Fibroblast of skin of abdomen (primary cell): ENCODE results near the gene SMLR1.

Source experiments
- DNase-seq: peaks from one replicate; pipeline ENCODE4 v3.0.0-alpha.2; 2013

Gene SMLR1

GRCh38 chr6:130852844-130853554 lies 25.8 kb downstream of the SMLR1 start:
- peak; percentile 49 for DNase-seq

DNA sequence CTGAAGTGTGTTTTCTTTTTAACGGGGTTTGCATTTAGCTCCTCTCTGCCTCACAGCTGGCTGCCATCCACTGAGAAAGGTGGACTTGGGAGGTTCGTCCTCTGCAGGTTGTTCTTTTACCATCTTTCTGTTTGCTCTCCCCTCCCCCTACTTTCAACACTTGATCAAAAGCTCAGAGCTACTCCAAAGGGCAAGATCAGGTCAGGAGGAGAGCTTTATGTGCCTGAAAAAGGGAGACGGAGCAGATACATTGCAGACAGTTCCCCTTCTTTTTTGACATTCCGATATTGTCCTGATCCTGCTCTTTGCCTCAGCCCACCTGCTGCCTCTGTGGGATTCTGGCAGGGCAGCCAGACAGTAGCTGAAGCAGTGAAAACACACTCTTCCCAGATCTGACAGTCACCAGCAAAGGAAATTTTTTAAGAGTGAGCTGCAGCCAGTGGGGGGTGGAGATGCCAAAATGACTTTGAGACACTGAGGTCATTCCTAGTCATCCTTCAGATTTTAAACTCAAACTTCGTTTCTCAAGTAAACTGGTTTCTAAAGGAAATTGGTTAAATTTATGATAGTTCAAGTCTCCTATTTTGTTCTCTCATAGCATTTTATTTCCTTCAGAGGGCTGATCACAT lies 26.5 kb downstream of the SMLR1 start:
- peak; percentile 72 for DNase-seq

GRCh38 chr6:130858054-130858453 lies 30.8 kb downstream of the SMLR1 start:
- no peak for DNase-seq

DNA sequence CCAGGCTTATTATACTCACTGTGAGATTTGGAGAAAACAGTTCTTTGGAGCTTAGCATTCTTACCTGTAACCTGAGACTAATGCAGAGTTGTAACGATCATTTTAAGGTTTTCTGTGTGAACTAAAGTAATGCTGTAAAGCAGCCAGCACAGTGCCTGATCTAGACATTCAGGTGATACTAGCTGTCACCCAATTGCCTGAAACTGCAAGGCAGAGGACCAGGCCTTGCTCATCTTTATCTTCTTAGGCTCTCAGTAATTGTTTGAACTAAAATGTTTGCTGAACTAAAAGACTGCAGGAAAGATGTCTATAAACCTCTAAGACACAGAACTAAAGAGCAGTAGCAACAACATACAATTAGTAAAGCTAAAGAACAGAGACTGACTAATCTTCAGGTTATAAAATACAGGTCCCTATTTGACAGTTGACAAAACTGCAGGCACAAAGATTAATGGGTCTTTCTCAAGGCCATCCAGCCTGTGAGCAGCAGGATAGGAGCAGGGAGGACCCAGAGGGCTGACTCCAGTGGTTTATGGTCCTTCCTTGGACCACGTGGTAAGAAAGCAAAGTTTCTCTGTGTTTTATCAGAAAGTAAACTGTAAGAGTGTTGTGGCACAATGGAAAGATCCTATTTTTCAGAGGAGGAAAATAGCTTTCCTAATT lies 31.4 kb downstream of the SMLR1 start:
- DNase-seq: no peak

DNA sequence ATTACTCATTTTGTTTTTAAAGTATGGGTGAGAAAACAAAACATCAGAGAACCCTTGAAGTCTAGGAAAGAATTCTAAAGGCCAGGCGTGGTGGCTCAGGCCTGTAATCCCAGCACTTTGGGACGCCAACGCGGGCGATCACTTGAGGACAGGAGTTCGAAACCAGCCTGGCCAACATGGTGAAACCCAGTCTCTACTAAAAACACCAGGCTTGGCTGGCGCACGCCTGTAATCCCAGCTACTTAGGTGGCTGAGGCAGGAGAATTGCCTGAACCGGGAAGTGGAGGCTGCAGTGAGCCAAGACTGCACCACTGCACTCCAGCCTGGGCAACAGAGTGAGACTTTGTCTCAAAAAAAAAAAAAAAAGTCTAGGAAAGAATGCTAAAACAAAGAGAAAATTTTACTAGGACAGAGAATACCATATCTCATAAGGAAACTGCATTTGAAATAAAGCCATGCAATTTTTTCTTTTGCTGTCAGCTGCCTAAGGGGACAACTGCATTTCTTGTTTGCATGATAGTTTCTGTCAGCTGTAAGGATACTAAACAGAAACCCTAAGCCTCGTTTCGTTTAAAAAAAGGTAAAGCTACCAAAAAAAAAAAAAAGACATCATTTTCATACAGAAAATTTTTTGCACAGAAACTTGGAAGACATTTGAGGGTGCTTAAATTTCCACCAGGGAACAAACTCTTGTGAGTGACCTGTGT lies 32.1 kb downstream of the SMLR1 start:
- DNase-seq: no peak

DNA sequence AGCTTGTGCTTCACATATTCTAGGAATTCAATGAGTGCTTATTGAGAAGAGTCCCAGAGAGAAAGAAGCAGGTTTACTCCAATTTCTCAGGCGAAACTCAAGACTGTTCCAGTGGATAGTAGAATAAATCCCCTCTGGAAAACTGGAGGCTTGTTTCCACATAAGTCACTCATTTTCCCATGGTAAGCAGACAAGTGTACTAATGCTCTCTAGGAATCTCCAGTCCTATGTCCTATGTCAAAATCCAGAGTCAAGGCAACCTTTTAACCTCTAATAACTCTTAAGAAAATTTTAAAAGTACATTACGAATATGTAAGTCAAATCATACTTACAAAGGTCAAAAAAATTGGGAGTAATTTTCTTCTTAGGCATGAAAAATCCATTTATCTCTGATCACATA lies 35.2 kb downstream of the SMLR1 start:
- DNase-seq: no peak

DNA sequence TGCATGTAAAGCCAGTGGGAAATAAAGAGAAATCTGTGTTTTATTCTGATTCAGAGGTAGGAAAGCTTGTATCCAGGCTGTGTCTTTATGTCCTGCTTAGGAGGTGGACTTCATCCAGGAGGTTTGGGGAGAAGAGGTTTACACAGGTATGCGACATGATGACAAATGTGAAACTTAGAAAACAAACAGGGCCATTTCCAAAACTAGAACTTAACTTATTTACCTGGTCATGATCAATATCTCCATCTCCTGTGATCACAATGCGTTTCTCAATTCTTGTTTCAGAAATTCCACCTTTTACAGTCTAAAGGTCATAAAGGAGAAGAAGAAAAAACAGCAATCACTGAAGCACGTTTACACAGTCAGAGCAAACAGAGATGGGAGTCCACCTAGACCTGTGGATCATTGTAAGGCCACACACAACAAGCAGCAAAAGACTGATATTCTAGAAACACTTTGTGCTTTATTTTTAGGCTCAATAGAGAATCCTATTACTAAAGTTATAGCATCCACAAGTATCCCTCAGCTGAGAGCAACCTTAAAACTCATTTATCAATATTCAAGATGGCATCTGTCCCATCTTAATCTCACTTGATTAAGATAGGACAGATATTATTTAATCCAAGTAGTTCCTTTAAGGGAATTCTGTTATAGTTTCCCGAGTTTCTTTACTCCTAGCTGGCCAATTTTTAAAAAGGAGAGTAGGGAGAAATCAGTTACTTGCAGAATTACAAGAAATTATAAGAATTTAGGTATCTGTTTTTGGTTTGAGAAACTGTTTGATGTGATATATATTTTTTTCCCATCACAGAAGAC lies 36.4 kb downstream of the SMLR1 start:
- DNase-seq: no peak

DNA sequence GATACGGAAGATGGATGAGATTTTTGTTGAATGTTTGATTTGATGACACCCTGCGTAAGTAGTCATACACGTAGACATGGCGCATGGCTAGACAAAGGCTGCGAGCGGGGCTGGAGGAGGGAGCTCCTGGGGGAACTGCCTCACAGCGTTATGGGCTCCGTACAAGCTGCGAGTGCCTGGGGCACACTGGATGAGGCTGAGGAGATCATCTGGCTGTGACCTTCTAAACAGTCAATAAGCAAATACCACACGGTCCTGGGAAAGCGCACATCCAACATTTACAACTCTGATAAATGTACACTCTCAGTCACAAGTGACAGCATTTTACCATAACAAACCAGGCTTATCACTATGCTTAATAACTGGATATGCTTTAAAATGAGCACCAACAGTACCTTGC lies 37.1 kb downstream of the SMLR1 start:
- no peak for DNase-seq

DNA sequence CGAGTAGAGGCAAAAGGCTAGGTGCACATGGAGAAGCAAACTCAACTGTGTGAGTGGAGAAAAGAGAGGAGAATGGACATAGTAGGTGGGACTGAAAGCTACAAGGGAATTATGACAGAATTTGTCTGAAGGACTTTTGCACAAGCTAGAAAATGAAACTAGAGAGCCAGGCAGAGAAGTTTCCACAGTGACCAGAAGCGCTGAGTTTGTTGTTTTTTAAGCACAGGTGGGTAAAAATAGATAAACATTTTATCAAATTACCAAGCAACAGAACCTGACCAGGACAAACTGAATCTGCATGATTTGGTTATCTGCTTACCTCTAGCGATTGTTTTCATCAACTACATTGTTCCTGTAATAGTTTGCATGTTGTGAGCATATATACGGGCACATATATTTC lies 38.6 kb downstream of the SMLR1 start:
- DNase-seq: no peak

DNA sequence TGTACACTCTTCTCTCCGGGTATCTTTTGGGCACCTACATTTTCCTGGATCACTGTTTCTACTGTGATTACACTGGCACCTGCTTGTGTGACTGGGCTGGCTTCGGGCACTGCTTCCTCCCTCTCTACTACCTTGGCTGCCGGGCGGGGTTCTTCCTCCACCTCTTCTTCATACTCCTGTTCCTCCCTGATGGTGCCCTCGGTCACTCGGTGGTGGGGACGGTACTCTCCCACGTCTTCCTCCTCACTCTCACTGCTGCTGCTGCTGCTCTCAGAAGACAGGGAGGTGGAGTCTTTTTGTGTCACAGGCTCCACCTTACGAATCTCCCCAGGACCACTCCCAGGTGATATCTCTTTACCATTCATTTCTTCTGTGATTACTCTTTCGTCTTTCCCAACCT lies 42.5 kb downstream of the SMLR1 start:
- no peak for DNase-seq

DNA sequence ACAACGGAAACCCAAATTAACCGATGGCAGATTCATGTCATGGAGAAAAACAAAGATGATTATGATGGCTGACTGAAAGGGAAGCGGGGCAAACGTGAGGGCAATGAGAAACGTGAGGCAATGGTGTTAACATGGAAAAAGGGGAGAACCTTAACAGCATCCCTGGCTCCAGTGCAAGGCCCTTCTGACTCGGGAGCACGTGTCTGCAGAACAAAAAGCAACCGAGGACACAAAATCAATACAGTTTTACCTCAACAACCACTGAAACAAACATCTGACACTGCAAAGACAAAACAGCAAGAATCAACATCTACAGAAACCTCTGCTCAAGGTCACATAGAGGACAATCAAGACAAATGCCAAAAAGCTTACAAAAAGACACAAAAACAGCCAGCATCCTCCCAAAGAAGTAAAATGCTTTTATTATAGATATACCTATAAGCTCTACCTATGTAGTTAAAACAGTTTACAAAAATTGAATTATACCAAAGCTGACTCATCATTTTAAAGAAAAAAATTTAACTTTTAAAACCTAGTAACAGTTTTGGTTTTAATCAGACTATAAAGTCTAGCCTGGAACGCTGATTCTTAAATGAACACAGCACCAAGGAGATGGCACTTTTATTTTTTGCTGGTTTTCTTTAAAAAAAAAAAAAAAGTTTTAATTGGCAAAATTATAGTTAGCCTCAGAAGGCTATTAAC lies 43.1 kb downstream of the SMLR1 start:
- no peak for DNase-seq

DNA sequence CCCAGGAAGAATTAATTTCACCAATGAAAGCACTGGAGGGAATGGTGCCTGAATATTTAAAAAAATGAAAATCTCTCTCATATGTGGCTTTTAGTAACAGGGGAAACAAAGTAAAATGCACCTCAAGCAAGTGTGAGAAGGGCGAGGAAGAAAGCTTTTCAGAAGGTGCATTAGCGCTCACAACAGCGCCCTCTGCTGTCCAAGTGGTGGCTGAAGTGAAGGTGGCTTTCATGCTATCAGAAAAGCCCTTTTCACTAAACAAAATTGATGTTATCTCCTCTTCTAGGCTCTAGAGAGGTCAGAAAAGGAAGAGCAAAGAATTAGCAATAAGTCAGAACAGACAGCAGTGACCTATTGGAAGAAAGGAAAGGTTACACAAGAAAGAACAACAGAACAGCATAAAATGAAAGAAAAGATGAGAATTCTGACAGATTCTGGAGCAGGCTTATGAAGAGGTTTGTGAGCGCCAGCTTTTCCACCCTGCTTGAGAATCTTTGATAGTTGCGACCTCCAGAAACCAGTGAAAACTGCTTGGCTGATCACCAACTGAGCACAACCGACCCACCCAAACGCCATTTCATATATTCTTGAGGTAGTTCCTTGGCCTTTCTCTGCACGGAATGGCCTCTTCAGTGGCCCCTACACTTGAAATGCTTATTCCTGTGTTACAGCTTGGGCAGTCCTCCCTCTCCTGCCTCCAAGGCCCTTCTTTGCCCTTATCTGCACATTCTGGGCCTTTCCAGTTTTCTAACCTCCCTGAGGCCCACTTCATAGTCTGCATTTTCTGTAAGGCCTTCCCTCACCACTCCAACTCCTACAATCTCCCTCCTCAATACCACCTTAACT lies 45.3 kb downstream of the SMLR1 start:
- peak; percentile 45 for DNase-seq

GRCh38 chr6:130873746-130874145 lies 46.5 kb downstream of the SMLR1 start:
- DNase-seq: no peak

- no peak for DNase-seq
Observed at GRCh38 chr6:130879826-130880225, 52.6 kb downstream of the SMLR1 start.

DNA sequence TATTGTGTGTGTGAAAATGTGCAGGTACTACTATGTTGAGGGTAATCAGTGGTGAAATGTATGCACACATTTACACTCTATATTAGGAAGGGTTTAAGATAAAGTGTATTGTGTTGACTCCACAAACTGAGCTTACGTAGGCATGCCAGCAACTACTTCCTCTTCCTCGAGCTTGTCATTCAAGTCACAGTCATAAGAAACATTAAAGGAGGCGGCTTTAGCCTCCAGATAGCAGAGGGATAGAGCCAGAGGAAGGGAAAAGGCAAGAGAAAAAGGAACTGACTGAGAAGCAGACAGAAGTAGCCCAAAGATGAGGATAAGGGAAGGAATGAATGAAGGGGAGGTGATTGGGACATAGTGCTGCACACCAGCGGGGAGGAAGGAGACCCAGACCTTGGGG lies 55.2 kb downstream of the SMLR1 start:
- DNase-seq: no peak

DNA sequence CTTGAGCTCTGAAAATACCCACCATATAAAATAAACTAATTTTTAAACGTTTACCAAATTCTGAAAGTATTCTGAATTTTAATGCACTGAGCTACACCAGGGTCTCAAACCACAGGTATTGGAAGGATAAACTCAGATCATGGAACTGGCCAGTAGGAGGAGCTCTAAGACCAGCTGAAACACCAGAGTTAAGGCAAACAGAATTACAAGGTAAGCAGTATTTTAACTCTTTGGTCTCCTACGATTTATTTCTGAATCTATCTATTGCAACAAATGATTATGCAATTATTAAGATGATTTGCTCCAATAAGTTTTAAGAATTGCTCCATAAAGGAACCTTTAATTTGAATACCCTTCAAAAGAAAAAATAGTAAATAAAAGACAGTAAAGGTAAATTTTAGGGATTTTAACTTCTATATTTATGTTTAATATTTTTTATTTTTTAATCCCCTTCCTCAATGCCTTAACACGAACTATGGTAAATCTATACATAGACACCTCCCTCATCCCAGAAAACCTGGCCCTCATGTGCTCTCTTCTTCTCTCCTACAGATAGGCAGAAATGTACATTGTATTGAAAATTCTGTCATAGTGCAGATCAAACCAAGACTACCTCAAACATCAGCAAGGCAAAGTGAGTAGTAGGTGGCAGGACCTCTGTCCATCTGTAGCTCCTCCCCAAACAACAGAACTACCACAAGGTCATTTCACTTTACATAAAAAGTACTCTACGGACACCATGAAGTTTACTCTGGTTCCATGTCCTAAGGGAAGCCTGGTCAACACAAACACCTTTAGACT lies 58.4 kb downstream of the SMLR1 start:
- peak; percentile 75 for DNase-seq
